Measurements from ENCODE around the gene ZNF225. TPM values are rescaled to one million over a fixed set of nuclear protein-coding genes. Genes with fewer than 3 reads are reported as not detected.

Gene ZNF225
- total RNA-seq (ENCODE audit: unreplicated experiment): 7.1 TPM
- long read RNA-seq, full-length matches to known transcripts: 2 of 2 reads
- long read RNA-seq, partial matches to known transcripts: 0 of 2 reads
- long read RNA-seq, other reads (novel, unspliced or antisense): 0 of 2 reads

DNA sequence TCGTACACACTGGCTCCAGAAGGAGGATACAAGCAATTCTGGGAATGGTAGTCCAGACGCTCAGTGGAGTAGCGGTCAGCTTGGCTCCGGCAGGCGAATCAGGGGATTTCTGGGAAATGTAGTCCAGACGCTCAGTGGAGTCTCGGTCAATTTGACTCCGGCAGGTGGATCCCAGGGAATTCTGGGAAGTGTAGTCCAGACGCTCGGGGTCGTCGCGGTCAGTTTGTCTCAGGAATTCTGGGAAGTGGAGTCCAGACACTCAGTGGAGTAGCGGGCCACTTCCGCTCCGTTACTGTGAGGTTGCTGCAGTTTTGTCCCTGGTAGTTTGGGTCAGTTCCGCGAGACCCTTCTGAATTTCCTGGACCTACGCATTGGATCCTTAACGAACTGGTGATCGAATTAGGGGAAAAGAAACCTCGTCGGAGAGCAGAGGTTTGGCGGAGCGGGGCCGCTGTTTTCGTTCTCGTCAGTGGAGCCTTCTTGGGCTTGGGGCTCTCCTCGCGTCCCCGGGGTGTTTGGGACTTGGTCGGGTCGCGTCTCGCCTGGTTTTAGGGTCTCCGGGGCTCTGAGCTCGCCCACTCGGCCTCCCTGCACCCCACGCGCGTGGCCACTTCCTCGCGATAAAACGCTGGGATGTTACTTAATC, at the start of gene ZNF225:
Gene ZNF225, plus strand, starts transcription at position 262 of the 646 bp plus-strand sequence. CDS start 2,429 bp downstream, outside the sequence.
- Mint-ChIP-seq H3K4me1 (ENCODE audit: low read depth, unreplicated experiment) (no peaks in the 10 kb centered on the region), H3K27ac (ENCODE audit: unreplicated experiment) (peak within 1 kb of the TSS; percentile 97)

DNA sequence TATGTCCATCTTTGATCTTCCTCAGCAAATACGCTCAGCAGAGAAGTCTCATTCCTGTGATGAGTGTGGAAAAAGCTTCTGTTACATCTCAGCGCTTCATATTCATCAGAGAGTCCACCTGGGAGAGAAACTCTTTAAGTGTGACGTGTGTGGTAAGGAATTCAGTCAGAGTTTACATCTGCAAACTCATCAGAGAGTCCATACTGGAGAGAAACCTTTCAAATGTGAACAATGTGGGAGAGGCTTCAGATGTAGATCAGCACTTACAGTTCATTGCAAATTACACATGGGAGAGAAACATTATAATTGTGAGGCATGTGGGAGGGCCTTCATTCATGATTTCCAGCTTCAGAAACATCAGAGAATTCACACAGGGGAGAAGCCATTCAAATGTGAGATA, 46.9 kb upstream of the ZNF225 start:
- H3K9me3 Mint-ChIP-seq (ENCODE audit: unreplicated experiment): peaks cover 7% of the 10 kb centered on the region
- H3K36me3 Mint-ChIP-seq (ENCODE audit: unreplicated experiment): peaks cover 48% of the 10 kb centered on the region
- H3K4me1 Mint-ChIP-seq (ENCODE audit: low read depth, unreplicated experiment): no peaks in the 10 kb centered on the region
- H3K27me3 Mint-ChIP-seq (ENCODE audit: unreplicated experiment): no peaks in the 10 kb centered on the region
- H3K27ac Mint-ChIP-seq (ENCODE audit: unreplicated experiment): no peak overlapping the region
- no peak for DNase-seq
- TF ChIP-seq, protein P1, sequence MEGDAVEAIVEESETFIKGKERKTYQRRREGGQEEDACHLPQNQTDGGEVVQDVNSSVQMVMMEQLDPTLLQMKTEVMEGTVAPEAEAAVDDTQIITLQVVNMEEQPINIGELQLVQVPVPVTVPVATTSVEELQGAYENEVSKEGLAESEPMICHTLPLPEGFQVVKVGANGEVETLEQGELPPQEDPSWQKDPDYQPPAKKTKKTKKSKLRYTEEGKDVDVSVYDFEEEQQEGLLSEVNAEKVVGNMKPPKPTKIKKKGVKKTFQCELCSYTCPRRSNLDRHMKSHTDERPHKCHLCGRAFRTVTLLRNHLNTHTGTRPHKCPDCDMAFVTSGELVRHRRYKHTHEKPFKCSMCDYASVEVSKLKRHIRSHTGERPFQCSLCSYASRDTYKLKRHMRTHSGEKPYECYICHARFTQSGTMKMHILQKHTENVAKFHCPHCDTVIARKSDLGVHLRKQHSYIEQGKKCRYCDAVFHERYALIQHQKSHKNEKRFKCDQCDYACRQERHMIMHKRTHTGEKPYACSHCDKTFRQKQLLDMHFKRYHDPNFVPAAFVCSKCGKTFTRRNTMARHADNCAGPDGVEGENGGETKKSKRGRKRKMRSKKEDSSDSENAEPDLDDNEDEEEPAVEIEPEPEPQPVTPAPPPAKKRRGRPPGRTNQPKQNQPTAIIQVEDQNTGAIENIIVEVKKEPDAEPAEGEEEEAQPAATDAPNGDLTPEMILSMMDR (IDR thresholded peaks at IDR 0.05; ENCODE audit: partially characterized antibody, unreplicated experiment): no peak
- H3K4me3 Mint-ChIP-seq (ENCODE audit: unreplicated experiment): no peak overlapping the region

More for the DNA sequence above, at the start of gene ZNF225:
- peak; percentile 90 for DNase-seq
- Mint-ChIP-seq H3K4me3 (ENCODE audit: unreplicated experiment) (peak within 1 kb of the TSS; percentile 95), H3K9me3 (ENCODE audit: unreplicated experiment) (peaks cover 10% of the 10 kb centered on the region), H3K27me3 (ENCODE audit: unreplicated experiment) (peaks cover 15% of the 10 kb centered on the region), H3K36me3 (ENCODE audit: unreplicated experiment) (peaks cover 7% of the 10 kb centered on the region)
- TF ChIP-seq, protein P1 (IDR thresholded peaks at IDR 0.05; ENCODE audit: partially characterized antibody, unreplicated experiment): no peak

GRCh38 chr19:44069415-44069814, 43.8 kb upstream of the ZNF225 start:
- no peak for DNase-seq
- no peaks in the 10 kb centered on the region for H3K27me3 Mint-ChIP-seq (ENCODE audit: unreplicated experiment)
- peaks cover 4% of the 10 kb centered on the region for H3K4me1 Mint-ChIP-seq (ENCODE audit: low read depth, unreplicated experiment)
- peaks cover 7% of the 10 kb centered on the region for H3K9me3 Mint-ChIP-seq (ENCODE audit: unreplicated experiment)
- no peak overlapping the region for H3K27ac Mint-ChIP-seq (ENCODE audit: unreplicated experiment)
- peaks cover 45% of the 10 kb centered on the region for H3K36me3 Mint-ChIP-seq (ENCODE audit: unreplicated experiment)
- no peak overlapping the region for H3K4me3 Mint-ChIP-seq (ENCODE audit: unreplicated experiment)
- TF ChIP-seq, protein P1 (IDR thresholded peaks at IDR 0.05; ENCODE audit: partially characterized antibody, unreplicated experiment): no peak

- DNase-seq: peak; percentile 87
- Mint-ChIP-seq H3K4me3 (ENCODE audit: unreplicated experiment) (peak within 1 kb of the TSS; percentile 85), H3K27me3 (ENCODE audit: unreplicated experiment) (no peaks in the 10 kb centered on the region), H3K4me1 (ENCODE audit: low read depth, unreplicated experiment) (peaks cover 4% of the 10 kb centered on the region), H3K36me3 (ENCODE audit: unreplicated experiment) (peaks cover 28% of the 10 kb centered on the region), H3K9me3 (ENCODE audit: unreplicated experiment) (peaks cover 2% of the 10 kb centered on the region), H3K27ac (ENCODE audit: unreplicated experiment) (peak within 1 kb of the TSS; percentile 10)
- TF ChIP-seq, protein P1 (IDR thresholded peaks at IDR 0.05; ENCODE audit: partially characterized antibody, unreplicated experiment): no peak
Measured at GRCh38 chr19:44071824-44072542, 41.2 kb upstream of the ZNF225 start, which contains the start of gene ZNF284. TSS of gene ZNF284 (plus strand) at chr19:44072159. CDS start at chr19:44076390, 4,231 bp downstream.

Measured in glutamatergic neuron (in vitro differentiated cells).